Transverse colon (tissue), 4 donors: ENCODE results near the gene PGM5.

Experiments used
- CTCF ChIP-seq, 5 experiments: fragments of 200-600 bp in 3 of 5; fragments of 450-650 bp in 2 of 5; sonication (generic) in 3 of 5; IDR thresholded peaks; 1 replicate in 2 of 5; 2 replicates in 3 of 5; pipeline ENCODE4 v1.5.1; 2016 to 2017; ENCODE audit warnings: antibody characterized with exemption in 5 of 5, inconsistent platforms in 3 of 5, mild to moderate bottlenecking in 2 of 5, moderate library complexity in 1 of 5
- EP300 ChIP-seq: sonication (generic); formaldehyde crosslinking; IDR thresholded peaks from one replicate; pipeline ENCODE4 v1.6.1; 2017; ENCODE audit warnings: antibody characterized with exemption, low read depth
- POLR2A ChIP-seq: fragments of 450-650 bp; IDR thresholded peaks from one replicate; pipeline ENCODE4 v1.6.1; 2016; ENCODE audit warnings: antibody characterized with exemption, mild to moderate bottlenecking, moderate library complexity
- POLR2AphosphoS5 ChIP-seq, 3 donors: sonication (generic); formaldehyde crosslinking; IDR thresholded peaks; one replicate each; pipeline ENCODE4 v1.6.1; 2016; ENCODE audit warnings: antibody characterized with exemption in 3 of 3

- TF ChIP-seq POLR2A (no peak), CTCF (IDR thresholded peaks at IDR 0.05) (no peak), EP300 (no peak), POLR2AphosphoS5 (IDR thresholded peaks at IDR 0.05) (no peak)
Measured at GRCh38 chr9:68509689-68510088, 153.3 kb downstream of the PGM5 start.
